Epithelial cell of proximal tubule (primary cell): ENCODE data around the gene ADCY3. TPM values are rescaled to one million over a fixed set of nuclear protein-coding genes. Genes with fewer than 3 reads are reported as not detected.

ENCODE experiments used
- DNase-seq: peaks from one replicate; pipeline ENCODE4 v3.0.0-alpha.2; 2011; ENCODE audit warnings: low read depth
- H3K4me3 ChIP-seq: 2 replicates; pipeline ENCODE4 v1.5.1; 2011; ENCODE audit warnings: low read depth, mild to moderate bottlenecking, low read length
- CTCF ChIP-seq: conservative IDR thresholded peaks from 2 replicates; pipeline ENCODE4 v1.5.1; 2012; ENCODE audit warnings: low read depth, mild to moderate bottlenecking, low read length
- total RNA-seq: library from RNA; depleted of rRNA; stranded (reverse); fragments of >200 nt; gene quantifications from 2 replicates; pipeline ENCODE4 v1.2.3, GENCODE V29; 2015

ADCY3 gene
- total RNA-seq, 1 donor from 2014 or later, result 18.7 TPM

- H3K4me3 ChIP-seq, result no peak overlapping the region
- no peak for DNase-seq
- no peak for TF ChIP-seq CTCF
Measured at GRCh38 chr2:24863641-24864040, 56.4 kb downstream of the ADCY3 start.

GRCh38 chr2:24861500-24861899, 58.5 kb downstream of the ADCY3 start:
- no peak for TF ChIP-seq CTCF
- no peak for DNase-seq
- H3K4me3 ChIP-seq, result no peak overlapping the region

- no peak overlapping the region for H3K4me3 ChIP-seq
- no peak for TF ChIP-seq CTCF
- DNase-seq, result no peak
Measured at GRCh38 chr2:24860631-24861030, 59.4 kb downstream of the ADCY3 start.

GRCh38 chr2:24859968-24860600, 60.0 kb downstream of the ADCY3 start:
- TF ChIP-seq CTCF, result no peak
- H3K4me3 ChIP-seq, result no peak overlapping the region
- DNase-seq, result no peak

- no peak overlapping the region for H3K4me3 ChIP-seq
- no peak for DNase-seq
- TF ChIP-seq CTCF, result no peak
Measured at GRCh38 chr2:24858996-24859395, 61.0 kb downstream of the ADCY3 start.

- H3K4me3 ChIP-seq, result no peak overlapping the region
- DNase-seq, result no peak
- TF ChIP-seq CTCF, result no peak
Measured at GRCh38 chr2:24857746-24858145, 62.3 kb downstream of the ADCY3 start.

GRCh38 chr2:24856791-24857211, 63.2 kb downstream of the ADCY3 start:
- no peak overlapping the region for H3K4me3 ChIP-seq
- no peak for DNase-seq
- no peak for TF ChIP-seq CTCF
